Transverse colon (tissue), 3 donors: Measurements from ENCODE around the gene ZFPM1.

ENCODE experiments used
- EP300 ChIP-seq: sonication (generic); formaldehyde crosslinking; IDR thresholded peaks from one replicate; pipeline ENCODE4 v1.6.1; 2017; ENCODE audit warnings: antibody characterized with exemption, low read depth
- POLR2A ChIP-seq: fragments of 450-650 bp; IDR thresholded peaks from one replicate; pipeline ENCODE4 v1.6.1; 2016; ENCODE audit warnings: antibody characterized with exemption, mild to moderate bottlenecking, moderate library complexity
- TF ChIP-seq, protein P1 (sequence below), 5 experiments: fragments of 200-600 bp in 3 of 5; fragments of 450-650 bp in 2 of 5; sonication (generic) in 3 of 5; IDR thresholded peaks; 1 replicate in 2 of 5; 2 replicates in 3 of 5; pipeline ENCODE4 v1.5.1; 2016 to 2017; ENCODE audit warnings: antibody characterized with exemption in 5 of 5, inconsistent platforms in 3 of 5, mild to moderate bottlenecking in 2 of 5, moderate library complexity in 1 of 5

- TF ChIP-seq POLR2A (no peak), EP300 (no peak)
- TF ChIP-seq, protein P1, sequence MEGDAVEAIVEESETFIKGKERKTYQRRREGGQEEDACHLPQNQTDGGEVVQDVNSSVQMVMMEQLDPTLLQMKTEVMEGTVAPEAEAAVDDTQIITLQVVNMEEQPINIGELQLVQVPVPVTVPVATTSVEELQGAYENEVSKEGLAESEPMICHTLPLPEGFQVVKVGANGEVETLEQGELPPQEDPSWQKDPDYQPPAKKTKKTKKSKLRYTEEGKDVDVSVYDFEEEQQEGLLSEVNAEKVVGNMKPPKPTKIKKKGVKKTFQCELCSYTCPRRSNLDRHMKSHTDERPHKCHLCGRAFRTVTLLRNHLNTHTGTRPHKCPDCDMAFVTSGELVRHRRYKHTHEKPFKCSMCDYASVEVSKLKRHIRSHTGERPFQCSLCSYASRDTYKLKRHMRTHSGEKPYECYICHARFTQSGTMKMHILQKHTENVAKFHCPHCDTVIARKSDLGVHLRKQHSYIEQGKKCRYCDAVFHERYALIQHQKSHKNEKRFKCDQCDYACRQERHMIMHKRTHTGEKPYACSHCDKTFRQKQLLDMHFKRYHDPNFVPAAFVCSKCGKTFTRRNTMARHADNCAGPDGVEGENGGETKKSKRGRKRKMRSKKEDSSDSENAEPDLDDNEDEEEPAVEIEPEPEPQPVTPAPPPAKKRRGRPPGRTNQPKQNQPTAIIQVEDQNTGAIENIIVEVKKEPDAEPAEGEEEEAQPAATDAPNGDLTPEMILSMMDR (IDR thresholded peaks at IDR 0.05): no peak
Observed at GRCh38 chr16:88509749-88510069, 56.6 kb downstream of the ZFPM1 start.
